ENCODE measurements around the gene VPS37C. TPM values are rescaled to one million over a fixed set of nuclear protein-coding genes. Genes with fewer than 3 reads are reported as not detected.

VPS37C gene
- total RNA-seq, 1 donor from 2014 or later, result 21.5 TPM

GRCh38 chr11:61147271-61147670 is 14.0 kb downstream of the VPS37C start:
- DNase-seq (ENCODE audit: low read depth), result no peak
- no peak overlapping the region for H3K4me3 ChIP-seq (ENCODE audit: low read depth, low read length)
- TF ChIP-seq CTCF (conservative IDR thresholded peaks at IDR 0.05; ENCODE audit: low read depth, low read length), result no peak

- TF ChIP-seq CTCF (conservative IDR thresholded peaks at IDR 0.05; ENCODE audit: low read depth, low read length), result no peak
- H3K4me3 ChIP-seq (ENCODE audit: low read depth, low read length), result no peak overlapping the region
- no peak for DNase-seq (ENCODE audit: low read depth)
Measured at GRCh38 chr11:61146416-61146815, 14.8 kb downstream of the VPS37C start.

- no peak for TF ChIP-seq CTCF (conservative IDR thresholded peaks at IDR 0.05; ENCODE audit: low read depth, low read length)
- H3K4me3 ChIP-seq (ENCODE audit: low read depth, low read length), result no peak overlapping the region
- no peak for DNase-seq (ENCODE audit: low read depth)
Measured at GRCh38 chr11:61145228-61146005, 15.8 kb downstream of the VPS37C start.

GRCh38 chr11:61144511-61145179 is 16.6 kb downstream of the VPS37C start:
- no peak for DNase-seq (ENCODE audit: low read depth)
- TF ChIP-seq CTCF (conservative IDR thresholded peaks at IDR 0.05; ENCODE audit: low read depth, low read length), result no peak
- no peak overlapping the region for H3K4me3 ChIP-seq (ENCODE audit: low read depth, low read length)

- no peak for DNase-seq (ENCODE audit: low read depth)
- TF ChIP-seq CTCF (conservative IDR thresholded peaks at IDR 0.05; ENCODE audit: low read depth, low read length), result no peak
- no peak overlapping the region for H3K4me3 ChIP-seq (ENCODE audit: low read depth, low read length)
Measured at GRCh38 chr11:61142424-61142823, 18.8 kb downstream of the VPS37C start.

- no peak for DNase-seq (ENCODE audit: low read depth)
- TF ChIP-seq CTCF (conservative IDR thresholded peaks at IDR 0.05; ENCODE audit: low read depth, low read length), result no peak
- no peak overlapping the region for H3K4me3 ChIP-seq (ENCODE audit: low read depth, low read length)
Measured at GRCh38 chr11:61141601-61142028, 19.6 kb downstream of the VPS37C start.

Measured in epithelial cell of proximal tubule (primary cell).